ENCODE measurements around the gene TCF4. TPM values are rescaled to one million over a fixed set of nuclear protein-coding genes. Genes with fewer than 3 reads are reported as not detected.

TCF4 gene
- total RNA-seq (10 to 100 TPM; 14.6 to 15.3 TPM), polyA plus RNA-seq (1 to 10 TPM; 4.3 to 8.5 TPM)

DNA sequence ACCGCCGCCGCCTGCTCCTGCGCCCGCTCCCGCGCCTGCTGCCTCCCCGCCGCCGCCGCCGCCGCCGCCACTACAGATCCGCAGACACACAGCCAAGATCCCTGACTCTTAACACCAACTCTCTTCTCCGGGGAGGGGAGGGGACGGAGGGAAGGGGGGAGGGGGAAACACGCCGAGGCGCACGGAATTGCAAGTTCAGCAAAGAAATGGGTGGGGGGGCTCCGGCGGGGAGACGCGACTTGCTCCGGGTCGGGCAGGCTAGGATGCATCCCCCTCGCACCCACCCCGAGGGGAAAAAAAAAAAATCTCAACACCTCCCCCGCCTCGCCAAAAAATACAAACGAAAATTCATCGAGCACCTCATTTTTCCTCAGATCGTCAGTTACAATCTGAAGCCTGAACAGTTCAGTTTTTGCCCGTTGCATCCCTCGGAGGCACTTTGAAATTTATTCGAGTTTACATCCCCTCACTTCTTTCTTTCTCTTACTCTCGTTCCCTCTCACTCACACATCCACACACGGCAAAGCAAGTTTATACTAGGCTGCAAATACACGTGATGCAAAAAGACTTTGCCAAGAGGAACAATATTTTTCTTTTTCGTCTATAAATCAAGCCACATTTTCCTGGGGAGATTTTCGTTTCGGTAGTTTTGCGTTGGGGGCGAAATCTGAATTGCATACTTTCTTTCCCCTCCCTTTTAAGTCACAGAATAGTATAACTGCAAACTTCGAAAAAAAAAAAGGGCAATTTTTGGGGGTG, at the start of gene TCF4:
TCF4 (minus strand) TSS at position 82 of the 759 bp plus-strand sequence. CDS start 1,076 bp downstream, outside the sequence.
- 1% methylated on average over 46 of the region's 46 CpGs for WGBS
- peak within 1 kb of the TSS; percentile 73 to 90 (median 76) for H3K4me3 ChIP-seq (ENCODE audit: low read depth in 1 of 3, low read length in 3 of 3)
- H3K27me3 ChIP-seq (ENCODE audit: control insufficient read depth in 4 of 4, insufficient read depth in 4 of 4, low read length in 3 of 4): no peaks in the 10 kb centered on the region
- peak within 1 kb of the TSS; percentile 48 to 76 for H3K27ac ChIP-seq (ENCODE audit: low read depth in 1 of 2, low read length in 2 of 2)
- peak; percentile 65 for DNase-seq (ENCODE audit: low spot score)
- no peaks in the 10 kb centered on the region for H3K9me3 ChIP-seq (ENCODE audit: control insufficient read depth in 4 of 4, low read length in 3 of 4)
- H3K36me3 ChIP-seq (ENCODE audit: control insufficient read depth in 4 of 4, insufficient read depth in 3 of 4, low read depth in 1 of 4, low read length in 3 of 4): no peaks in the 10 kb centered on the region
- TF ChIP-seq, protein P1, sequence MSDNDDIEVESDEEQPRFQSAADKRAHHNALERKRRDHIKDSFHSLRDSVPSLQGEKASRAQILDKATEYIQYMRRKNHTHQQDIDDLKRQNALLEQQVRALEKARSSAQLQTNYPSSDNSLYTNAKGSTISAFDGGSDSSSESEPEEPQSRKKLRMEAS (IDR thresholded peaks at IDR 0.05): peak; percentile 13
- TF ChIP-seq, protein P2, sequence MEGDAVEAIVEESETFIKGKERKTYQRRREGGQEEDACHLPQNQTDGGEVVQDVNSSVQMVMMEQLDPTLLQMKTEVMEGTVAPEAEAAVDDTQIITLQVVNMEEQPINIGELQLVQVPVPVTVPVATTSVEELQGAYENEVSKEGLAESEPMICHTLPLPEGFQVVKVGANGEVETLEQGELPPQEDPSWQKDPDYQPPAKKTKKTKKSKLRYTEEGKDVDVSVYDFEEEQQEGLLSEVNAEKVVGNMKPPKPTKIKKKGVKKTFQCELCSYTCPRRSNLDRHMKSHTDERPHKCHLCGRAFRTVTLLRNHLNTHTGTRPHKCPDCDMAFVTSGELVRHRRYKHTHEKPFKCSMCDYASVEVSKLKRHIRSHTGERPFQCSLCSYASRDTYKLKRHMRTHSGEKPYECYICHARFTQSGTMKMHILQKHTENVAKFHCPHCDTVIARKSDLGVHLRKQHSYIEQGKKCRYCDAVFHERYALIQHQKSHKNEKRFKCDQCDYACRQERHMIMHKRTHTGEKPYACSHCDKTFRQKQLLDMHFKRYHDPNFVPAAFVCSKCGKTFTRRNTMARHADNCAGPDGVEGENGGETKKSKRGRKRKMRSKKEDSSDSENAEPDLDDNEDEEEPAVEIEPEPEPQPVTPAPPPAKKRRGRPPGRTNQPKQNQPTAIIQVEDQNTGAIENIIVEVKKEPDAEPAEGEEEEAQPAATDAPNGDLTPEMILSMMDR (IDR thresholded peaks at IDR 0.05; ENCODE audit: low read depth, low read length, missing input control): no peak
- H3K9ac ChIP-seq (ENCODE audit: low read depth in 1 of 2, low read length in 2 of 2): peak within 1 kb of the TSS; percentile 13 to 86
- H3K4me1 ChIP-seq (ENCODE audit: control insufficient read depth in 4 of 4, insufficient read depth in 4 of 4, low read length in 3 of 4): peaks cover 2 to 9% (median 7%) of the 10 kb centered on the region in 4 donors

DNA sequence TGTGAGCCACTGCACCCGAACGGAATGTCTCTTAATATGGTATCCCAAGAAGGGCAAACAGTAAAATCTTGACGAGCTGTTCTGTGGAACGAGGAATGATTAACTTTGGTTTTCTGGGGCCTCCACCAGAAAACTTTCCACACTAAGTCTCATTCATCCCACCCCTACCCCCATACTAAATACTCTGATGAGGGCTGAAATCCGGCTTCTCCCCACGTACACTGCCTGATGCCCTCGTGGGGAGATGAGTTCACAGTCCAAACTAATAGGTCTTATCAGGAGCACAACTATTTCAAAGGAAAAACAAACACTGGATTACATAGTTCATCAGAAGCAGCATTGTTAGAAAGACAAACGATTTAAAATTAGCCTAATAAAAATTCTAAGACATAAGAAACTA, 49.2 kb upstream of the TCF4 start:
- Histone ChIP-seq H3K27me3 (ENCODE audit: control insufficient read depth in 4 of 4, insufficient read depth in 4 of 4, low read length in 3 of 4) (no peaks in the 10 kb centered on the region), H3K36me3 (ENCODE audit: control insufficient read depth in 4 of 4, insufficient read depth in 3 of 4, low read depth in 1 of 4, low read length in 3 of 4) (no peaks in the 10 kb centered on the region), H3K4me1 (ENCODE audit: control insufficient read depth in 4 of 4, insufficient read depth in 4 of 4, low read length in 3 of 4) (no peaks in the 10 kb centered on the region), H3K27ac (ENCODE audit: low read depth in 1 of 2, low read length in 2 of 2) (no peak overlapping the region), H3K9me3 (ENCODE audit: control insufficient read depth in 4 of 4, low read length in 3 of 4) (no peaks in the 10 kb centered on the region), H3K9ac (ENCODE audit: low read depth in 1 of 2, low read length in 2 of 2) (no peak overlapping the region), H3K4me3 (ENCODE audit: low read depth in 1 of 3, low read length in 3 of 3) (no peak overlapping the region)
- no peak for DNase-seq (ENCODE audit: low spot score)
- TF ChIP-seq TAF1 (conservative IDR thresholded peaks at IDR 0.05) (no peak), SP1 (IDR thresholded peaks at IDR 0.05) (no peak), HNF4A (conservative IDR thresholded peaks at IDR 0.05) (peak in 1 of 2 donors; percentile 18), NR2F2 (IDR thresholded peaks at IDR 0.05) (no peak)
- TF ChIP-seq, protein P3, sequence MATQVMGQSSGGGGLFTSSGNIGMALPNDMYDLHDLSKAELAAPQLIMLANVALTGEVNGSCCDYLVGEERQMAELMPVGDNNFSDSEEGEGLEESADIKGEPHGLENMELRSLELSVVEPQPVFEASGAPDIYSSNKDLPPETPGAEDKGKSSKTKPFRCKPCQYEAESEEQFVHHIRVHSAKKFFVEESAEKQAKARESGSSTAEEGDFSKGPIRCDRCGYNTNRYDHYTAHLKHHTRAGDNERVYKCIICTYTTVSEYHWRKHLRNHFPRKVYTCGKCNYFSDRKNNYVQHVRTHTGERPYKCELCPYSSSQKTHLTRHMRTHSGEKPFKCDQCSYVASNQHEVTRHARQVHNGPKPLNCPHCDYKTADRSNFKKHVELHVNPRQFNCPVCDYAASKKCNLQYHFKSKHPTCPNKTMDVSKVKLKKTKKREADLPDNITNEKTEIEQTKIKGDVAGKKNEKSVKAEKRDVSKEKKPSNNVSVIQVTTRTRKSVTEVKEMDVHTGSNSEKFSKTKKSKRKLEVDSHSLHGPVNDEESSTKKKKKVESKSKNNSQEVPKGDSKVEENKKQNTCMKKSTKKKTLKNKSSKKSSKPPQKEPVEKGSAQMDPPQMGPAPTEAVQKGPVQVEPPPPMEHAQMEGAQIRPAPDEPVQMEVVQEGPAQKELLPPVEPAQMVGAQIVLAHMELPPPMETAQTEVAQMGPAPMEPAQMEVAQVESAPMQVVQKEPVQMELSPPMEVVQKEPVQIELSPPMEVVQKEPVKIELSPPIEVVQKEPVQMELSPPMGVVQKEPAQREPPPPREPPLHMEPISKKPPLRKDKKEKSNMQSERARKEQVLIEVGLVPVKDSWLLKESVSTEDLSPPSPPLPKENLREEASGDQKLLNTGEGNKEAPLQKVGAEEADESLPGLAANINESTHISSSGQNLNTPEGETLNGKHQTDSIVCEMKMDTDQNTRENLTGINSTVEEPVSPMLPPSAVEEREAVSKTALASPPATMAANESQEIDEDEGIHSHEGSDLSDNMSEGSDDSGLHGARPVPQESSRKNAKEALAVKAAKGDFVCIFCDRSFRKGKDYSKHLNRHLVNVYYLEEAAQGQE (IDR thresholded peaks at IDR 0.05): no peak
- 31% methylated on average over 8 of the region's 8 CpGs for WGBS

DNA sequence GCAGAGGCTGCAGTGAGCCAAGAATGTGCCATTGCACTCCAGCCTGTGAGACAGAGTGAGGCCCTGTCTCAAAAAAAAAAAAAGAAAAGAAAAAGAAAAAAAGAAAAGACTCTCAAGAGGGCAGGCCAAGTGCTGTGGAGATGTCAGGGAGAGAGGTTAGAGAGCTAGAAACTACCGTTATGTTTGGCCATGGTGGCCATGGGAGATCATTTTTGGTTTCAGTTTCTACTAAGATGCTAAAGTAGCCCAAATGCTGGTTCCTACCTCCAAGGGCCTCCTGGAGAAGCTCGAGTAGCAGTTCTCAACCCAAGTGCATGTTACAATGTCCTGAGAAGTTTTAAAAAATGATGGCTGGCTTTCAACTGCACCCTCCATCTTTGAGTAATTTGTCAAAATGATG, 47.4 kb upstream of the TCF4 start:
- H3K27me3 ChIP-seq (ENCODE audit: control insufficient read depth in 4 of 4, insufficient read depth in 4 of 4, low read length in 3 of 4): no peaks in the 10 kb centered on the region
- H3K36me3 ChIP-seq (ENCODE audit: control insufficient read depth in 4 of 4, insufficient read depth in 3 of 4, low read depth in 1 of 4, low read length in 3 of 4): no peaks in the 10 kb centered on the region
- no peak overlapping the region for H3K4me3 ChIP-seq (ENCODE audit: low read depth in 1 of 3, low read length in 3 of 3)
- H3K9me3 ChIP-seq (ENCODE audit: control insufficient read depth in 4 of 4, low read length in 3 of 4): no peaks in the 10 kb centered on the region
- WGBS: 39% methylated on average over 2 of the region's 2 CpGs
- DNase-seq (ENCODE audit: low spot score): no peak
- H3K4me1 ChIP-seq (ENCODE audit: control insufficient read depth in 4 of 4, insufficient read depth in 4 of 4, low read length in 3 of 4): no peaks in the 10 kb centered on the region
- no peak overlapping the region for H3K27ac ChIP-seq (ENCODE audit: low read depth in 1 of 2, low read length in 2 of 2)
- no peak overlapping the region for H3K9ac ChIP-seq (ENCODE audit: low read depth in 1 of 2, low read length in 2 of 2)
- TF ChIP-seq, protein P3 (IDR thresholded peaks at IDR 0.05): no peak
- no peak for TF ChIP-seq NR2F2 (IDR thresholded peaks at IDR 0.05)
- TF ChIP-seq RAD21 (IDR thresholded peaks at IDR 0.05): no peak
- TF ChIP-seq GABPA (IDR thresholded peaks at IDR 0.05 in 1 of 2, conservative IDR thresholded peaks at IDR 0.05 in 1 of 2): no peak
- no peak for TF ChIP-seq FOXA2 (IDR thresholded peaks at IDR 0.05)
- TF ChIP-seq, protein P1 (IDR thresholded peaks at IDR 0.05): no peak
- TF ChIP-seq, protein P2 (IDR thresholded peaks at IDR 0.05; ENCODE audit: low read depth, low read length, missing input control): no peak
- TF ChIP-seq YY1 (IDR thresholded peaks at IDR 0.05): no peak
- no peak for TF ChIP-seq FOXA1 (IDR thresholded peaks at IDR 0.05)
- TF ChIP-seq RXRA (IDR thresholded peaks at IDR 0.05): no peak
